M059J (cell line): Measurements from ENCODE around the gene MLLT10. TPM values are rescaled to one million over a fixed set of nuclear protein-coding genes. Genes with fewer than 3 reads are reported as not detected.
"Not testable (repeated sequence)": the region's sequence is repeated elsewhere in the genome, so short reads cannot be mapped to it uniquely, and the experiment has no call there.

Experiments
- DNase-seq: peaks from one replicate; pipeline ENCODE4 v3.0.0-alpha.2; 2012; ENCODE audit warnings: low read depth
- total RNA-seq: library from RNA; depleted of rRNA; stranded (reverse); fragments of >200 nt; shearing (Covaris generic); gene quantifications from 2 replicates; pipeline ENCODE4 v1.2.3, GENCODE V29; 2014

Gene MLLT10
- total RNA-seq, 1 experiment from 2014 or later = 9.1 TPM

DNA sequence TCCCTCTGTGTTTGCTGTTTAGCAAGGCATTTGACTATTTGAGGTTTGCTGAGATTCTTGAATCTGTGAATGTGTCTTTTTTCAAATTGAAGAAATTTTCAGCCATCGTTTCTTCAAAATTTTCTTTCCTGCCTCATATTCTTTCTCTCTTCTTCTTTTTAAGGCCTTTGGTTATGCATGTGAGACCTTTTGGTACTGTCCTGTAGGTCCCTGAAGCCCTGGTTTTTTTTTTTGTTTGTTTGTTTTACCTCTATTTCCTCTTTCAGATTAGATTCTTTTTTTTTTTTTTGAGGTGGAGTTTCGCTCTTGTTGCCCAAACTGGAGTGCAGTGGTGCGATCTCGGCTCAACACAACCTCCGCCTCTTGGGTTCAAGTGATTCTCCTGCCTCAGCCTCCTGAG lies 45.3 kb downstream of the MLLT10 start:
- DNase-seq = no peak

DNA sequence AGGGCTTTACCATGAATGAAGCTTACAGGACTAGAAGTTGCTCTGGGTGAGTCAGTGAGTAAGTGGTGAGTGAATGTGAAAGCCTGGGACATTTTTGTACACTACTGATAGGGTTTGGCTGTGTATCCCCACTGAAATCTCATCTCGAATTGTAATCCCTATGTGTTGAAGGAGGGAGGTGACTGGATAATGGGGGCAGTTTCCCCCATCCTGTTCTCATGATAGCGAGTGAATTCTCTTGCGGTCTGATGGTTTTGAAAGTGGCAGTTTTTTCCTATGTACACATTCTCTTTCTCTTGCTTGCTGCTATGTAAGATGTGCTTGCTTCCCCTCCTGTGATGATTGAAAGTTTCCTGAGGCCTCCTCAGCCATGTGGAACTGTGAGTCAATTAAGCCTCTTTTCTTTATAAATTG lies 47.4 kb downstream of the MLLT10 start:
- DNase-seq = not testable (repeated sequence)

- DNase-seq = no peak
Measured at GRCh38 chr10:21584834-21585530, 51.0 kb downstream of the MLLT10 start.

DNA sequence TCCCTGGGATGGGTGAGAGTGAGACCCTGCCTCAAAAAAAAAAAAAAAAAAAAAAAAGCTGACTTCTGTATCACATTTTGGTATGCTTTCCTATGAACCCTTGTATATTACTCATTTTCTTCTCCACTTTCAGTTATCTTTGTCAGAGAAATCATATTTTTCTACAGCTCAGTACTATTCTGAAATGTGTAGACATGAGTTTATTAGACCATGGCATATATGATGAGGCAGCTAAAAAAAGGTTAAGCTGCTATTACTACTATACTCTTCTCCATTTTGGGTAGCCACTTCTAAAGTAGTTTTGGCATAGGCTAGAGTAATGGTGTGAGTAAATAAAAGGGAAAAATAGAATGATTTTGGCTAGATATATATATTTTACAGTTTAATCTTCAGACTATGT lies 53.4 kb downstream of the MLLT10 start:
- no peak for DNase-seq

DNA sequence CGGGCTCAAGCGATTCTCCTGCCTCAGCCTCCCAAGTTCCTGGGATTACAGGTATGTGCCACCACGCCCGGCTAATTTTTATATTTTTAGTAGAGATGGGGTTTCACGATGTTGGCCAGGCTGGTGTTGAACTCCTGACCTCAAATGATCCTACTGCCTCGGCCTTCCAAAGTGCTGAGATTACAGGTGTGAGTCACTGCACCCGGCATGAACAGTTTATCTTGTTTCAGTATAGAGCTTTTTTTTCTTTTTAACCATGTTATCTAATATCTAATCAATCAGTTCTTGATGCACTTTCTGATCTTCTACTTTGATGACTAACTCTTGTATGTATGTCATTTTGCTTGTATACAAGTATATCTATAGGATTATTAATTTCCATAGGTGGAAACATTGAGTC lies 54.1 kb downstream of the MLLT10 start:
- DNase-seq = peak; percentile 22

DNA sequence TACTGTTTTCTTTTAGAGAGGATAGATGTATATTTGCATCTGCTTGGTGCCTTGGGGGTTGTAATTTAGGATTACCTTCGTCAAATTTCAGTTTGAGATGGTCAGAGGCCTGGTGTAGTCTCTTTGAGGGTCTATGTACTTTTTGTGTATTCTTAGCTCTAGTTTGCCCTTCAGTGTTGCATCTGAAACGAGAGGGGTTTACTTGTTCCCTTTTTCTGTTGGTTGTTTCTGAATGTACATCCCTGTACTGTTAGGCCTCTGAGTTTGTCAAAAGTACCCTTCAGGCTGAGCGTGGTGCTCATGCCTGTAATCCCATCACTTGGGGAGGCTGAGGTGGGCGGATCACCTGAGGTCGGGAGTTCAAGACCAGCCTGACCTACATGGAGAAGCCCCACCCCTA lies 60.0 kb downstream of the MLLT10 start:
- DNase-seq = no peak

GRCh38 chr10:21599582-21599981 lies 65.5 kb downstream of the MLLT10 start:
- DNase-seq = peak; percentile 8

GRCh38 chr10:21600804-21601433 lies 66.9 kb downstream of the MLLT10 start:
- DNase-seq = no peak

DNA sequence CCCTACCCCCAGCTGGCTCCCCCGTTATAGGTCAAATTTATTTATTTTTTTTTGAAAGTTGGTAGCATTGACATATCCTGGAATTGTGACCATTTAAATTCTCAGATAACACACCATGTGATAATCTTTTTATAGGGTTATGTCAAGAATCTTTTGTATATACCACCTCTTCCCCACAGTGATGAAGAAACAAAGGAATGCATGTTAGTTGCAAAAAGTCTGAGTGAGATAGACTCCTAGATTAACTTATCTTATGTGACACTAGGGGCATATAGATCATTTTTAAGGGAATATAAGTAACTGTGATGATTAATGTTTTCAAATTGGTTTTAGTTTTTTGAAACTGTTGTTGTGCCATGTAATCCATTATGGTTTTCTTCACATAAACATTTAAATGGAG lies 68.3 kb downstream of the MLLT10 start:
- DNase-seq = no peak

DNA sequence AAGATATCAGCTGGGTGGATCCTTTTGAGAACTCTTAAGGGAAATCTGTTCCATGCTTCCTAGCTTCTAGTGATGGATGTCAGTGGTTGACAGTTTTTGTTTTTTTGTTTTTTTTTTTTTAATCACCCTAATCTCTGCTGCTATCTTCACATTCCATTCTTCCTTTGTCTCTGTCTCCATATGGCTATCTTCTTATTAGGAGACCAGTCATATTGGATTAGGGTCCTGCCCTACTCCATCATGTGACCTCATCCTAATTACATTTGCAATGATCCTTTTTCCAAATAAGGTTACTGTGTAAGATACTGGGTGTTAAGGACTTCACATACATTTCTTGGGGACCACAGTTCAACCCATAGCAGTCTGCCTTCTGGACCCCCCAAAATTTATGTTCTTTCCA lies 69.7 kb downstream of the MLLT10 start:
- DNase-seq = no peak

DNA sequence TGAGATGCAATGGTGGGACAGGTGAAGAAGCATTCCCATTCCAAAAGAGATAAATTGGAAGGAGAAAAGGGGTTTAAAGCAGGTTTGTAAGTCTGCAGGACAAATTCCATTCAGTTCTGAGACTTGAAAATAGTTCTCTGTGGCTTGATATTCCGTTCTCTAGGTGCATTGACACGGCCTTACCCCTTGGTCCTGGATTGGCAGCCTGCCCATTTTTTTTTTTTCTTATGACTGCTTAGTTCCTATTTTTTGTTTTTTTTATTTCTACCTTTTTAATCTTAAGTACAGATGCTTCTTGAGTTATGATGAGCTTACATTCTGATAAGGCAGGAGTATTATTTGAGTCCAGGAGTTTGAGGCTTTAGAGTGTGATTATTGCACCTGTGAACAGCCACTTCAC lies 70.6 kb downstream of the MLLT10 start:
- no peak for DNase-seq

- DNase-seq = no peak
Measured at GRCh38 chr10:21607907-21608306, 73.9 kb downstream of the MLLT10 start.

DNA sequence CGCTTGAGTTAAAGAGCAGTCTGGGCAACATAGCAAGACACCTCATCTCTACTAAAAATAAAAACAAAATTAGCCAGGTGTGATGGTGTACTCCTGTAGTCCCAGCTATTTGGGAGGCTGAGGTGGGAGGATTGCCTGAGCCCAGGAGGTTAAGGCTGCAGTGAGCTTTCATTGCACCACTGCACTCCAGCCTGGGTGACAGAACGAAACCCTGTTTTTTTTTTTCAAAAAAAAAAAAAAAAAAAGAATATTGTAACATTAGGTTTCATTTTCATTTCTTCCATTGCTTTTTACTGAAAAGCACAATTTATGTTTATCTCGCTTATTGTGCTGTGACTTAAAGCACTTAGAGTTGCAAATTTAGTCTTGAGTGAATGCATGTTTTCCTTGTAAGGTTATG lies 80.0 kb downstream of the MLLT10 start:
- no peak for DNase-seq

- no peak for DNase-seq
Measured at GRCh38 chr10:21617267-21617666, 83.2 kb downstream of the MLLT10 start.

DNA sequence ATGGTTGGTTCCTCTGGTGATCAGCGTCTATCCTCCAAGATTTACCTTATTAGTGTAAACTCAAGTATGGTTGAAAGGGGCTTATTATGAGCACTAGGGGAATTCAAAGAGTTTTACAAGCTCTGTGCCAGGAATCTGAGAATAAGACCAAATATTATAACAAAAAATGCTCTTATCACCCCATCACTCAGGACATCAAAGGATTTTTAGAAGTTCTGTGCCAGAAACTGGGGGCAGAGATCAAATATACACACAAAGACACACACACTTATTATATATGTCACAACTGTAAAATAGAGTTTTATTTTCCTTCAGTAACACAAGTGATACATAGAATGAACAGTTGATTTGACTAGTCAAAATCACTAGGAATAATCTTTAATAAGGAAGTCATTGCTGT lies 89.3 kb downstream of the MLLT10 start:
- DNase-seq = no peak

DNA sequence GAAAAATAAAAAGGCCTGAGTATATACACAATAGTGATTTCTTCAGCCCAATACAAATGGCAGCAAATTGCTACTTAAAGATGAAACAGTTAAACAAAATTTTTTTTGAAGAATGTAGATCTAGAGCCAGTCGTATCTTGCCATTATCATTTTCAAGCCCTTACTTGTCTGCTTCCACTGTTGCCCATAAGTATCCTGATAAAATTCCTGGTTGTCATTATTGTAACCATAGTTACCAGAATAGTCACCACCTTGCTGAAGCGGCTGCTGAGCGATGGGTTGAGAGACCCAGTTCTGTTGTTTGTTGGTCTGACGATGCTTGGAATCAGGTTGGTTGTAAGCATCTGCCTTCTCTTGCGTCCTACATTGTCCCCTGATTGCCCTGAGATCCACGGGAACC lies 90.4 kb downstream of the MLLT10 start:
- DNase-seq = not testable (repeated sequence)

DNA sequence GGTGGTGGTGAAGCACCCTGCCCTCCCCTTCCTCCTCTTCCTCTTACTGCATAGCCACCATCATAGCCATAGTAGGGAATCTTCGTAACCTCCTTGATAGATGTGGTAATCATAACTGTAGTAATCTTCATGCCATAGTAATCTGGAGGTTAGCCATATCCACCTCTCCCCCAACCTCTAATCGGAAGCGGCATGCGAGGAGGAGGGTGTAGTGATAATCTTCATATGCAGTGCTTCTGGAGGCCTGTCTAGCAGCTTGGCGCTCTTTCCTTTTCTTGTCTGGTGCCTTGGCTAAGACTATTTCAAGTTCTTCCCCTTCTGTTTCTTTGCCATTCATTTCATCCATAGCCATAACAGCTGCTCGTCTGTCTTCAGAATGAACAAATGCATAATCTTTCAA lies 90.9 kb downstream of the MLLT10 start:
- DNase-seq = no peak

DNA sequence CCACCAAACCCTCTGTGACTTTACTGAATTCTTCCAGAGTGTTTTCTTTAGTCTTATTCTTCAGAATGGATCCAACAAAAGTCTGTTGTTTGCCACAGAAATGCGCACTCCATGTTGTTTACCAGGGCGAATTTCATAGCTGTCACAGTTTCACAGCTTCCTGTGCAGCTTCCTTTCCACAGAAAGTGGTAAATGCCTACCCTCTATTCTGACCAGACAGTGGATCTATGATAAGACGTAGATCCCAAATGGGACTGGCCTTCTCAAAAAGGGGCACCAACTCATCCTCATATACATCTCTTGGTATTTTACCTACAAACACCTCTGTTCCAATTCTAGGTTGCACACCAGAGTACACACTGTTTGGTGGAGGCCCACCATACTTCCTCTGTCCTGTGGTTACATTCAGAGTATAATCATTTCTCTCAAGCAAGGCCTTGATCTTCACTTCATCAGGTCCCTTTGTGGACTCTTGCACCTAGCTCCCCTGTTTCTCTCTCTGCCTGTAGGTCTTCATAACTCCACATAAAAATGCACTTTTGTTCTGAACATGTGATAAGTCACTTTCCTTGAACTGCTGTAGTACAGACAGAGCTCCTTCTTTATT lies 91.7 kb downstream of the MLLT10 start:
- no peak for DNase-seq

- peak; percentile 21 for DNase-seq
Measured at GRCh38 chr10:21626457-21627161, 92.6 kb downstream of the MLLT10 start.

DNA sequence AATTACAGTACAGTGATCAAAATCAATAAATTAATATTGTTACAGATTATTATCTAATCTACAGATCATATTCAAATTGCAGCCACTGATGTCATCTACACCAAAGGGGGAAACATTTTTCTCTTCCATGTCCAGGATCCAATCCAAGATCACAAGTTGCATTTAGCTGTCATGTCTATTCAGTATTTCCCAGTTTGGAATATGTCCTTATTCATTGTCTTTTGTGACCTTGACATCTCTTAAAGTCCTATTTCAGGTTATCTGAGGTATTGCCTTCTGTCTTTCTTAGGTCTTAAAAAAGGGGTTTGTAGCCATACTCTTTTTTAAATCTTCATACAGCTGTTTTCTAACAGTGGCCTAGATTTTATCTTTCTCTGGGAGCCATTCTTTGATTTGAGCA lies 93.3 kb downstream of the MLLT10 start:
- no peak for DNase-seq

GRCh38 chr10:21628023-21628422 lies 94.0 kb downstream of the MLLT10 start:
- no peak for DNase-seq

DNA sequence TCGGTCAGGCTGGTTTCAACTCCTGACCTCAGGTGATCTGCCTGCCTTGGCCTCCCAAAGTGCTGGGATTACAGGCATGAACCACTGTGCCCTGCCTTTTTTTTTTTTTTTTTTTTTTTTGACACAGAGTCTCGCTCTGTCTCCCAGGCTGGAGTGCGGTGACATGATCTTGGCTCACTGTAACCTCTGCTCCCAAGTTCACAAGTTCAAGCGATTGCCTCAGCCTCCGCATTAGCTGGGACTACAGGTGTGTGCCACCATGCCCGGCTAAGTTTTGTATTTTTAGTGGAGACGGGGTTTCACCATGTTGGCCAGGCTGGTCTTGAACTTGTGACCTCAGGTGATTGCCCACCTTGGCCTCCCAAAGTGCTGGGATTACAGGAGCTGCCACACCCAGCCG lies 94.6 kb downstream of the MLLT10 start:
- DNase-seq = not testable (repeated sequence)
